ENCODE results near the gene SREBF1. TPM values are rescaled to one million over a fixed set of nuclear protein-coding genes. Genes with fewer than 3 reads are reported as not detected.

Gene SREBF1
- total and polyA plus RNA-seq, 2 of the 4 experiments (the other 2 are of a cell fraction): 3.4 to 20.4 TPM

DNA sequence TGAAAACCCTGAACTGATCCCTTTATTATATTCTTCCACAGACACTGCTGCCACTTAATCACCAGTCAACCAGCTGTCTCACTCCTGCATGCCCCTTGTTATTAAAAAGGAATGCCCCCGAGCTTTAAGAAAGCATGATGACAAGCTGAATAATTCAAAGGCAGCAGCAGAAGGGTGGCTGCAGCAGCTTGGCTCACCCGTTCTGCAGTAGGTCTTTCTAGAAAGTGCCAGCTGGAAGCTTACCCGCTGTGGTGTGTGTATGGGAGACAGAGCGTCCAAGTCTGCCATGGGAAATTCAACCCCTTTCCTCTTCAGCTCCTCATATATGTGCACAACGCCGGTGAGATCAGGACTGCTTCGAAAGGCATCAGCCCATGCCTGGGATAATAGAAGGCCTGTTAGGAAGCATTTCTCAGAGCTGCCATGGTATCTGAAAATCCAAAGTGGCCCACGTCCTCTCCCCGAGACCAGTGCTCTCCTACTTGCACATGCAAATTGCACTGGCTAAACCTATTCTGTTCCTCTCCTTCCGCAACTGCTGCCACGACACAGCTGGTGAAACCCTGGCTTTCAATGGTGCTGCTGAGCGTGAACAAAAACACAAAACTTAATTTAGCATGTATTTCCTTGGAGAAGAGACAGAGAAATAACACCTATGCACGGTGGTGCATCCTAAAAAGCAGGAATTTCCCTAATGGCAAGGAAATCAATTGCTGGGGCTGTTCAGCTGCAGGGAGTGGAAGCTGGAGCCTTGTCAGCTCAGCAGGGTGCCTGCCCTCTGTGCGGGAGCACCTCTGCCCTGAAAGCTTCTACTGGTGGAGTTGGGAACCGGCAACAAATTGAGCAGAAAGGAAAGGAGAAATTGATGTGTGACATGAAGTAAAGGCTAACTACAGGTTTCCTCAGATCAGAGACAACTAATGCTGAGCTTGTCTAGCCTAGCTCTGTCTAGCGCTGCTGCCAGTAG lies 47.9 kb upstream of the SREBF1 start:
- in situ Hi-C loops (cut with MboI; ENCODE audit: low sequenced_read_pairs): loop anchor here (25.0 kb wide), 1 partner anchor 522 kb away; no protein-coding TSS in a partner anchor
- Histone ChIP-seq H2BK20ac (ENCODE audit: low read depth, low read length) (no peak overlapping the region), H3K4me1 (ENCODE audit: control insufficient read depth, insufficient read depth, low read length) (peaks cover 4% of the 10 kb centered on the region; the same call in 1 of the 2 replicates), H4K8ac (ENCODE audit: low read depth in 2 of 2, low read length in 2 of 2) (no peak overlapping the region), H2AFZ (replicated peaks; ENCODE audit: low read length, poor library complexity) (no peak overlapping the region), H3K4ac (ENCODE audit: low read depth, low read length) (no peak overlapping the region), H3K79me1 (ENCODE audit: low read depth in 1 of 2, low read length in 2 of 2) (no peaks in the 10 kb centered on the region; a peak in 2 of 4 replicates), H3K36me3 (ENCODE audit: control insufficient read depth, insufficient read depth, low read length) (peaks cover 30% of the 10 kb centered on the region), H4K5ac (ENCODE audit: low read depth, low read length) (no peak overlapping the region), H2BK5ac (ENCODE audit: low read depth, low read length, poor library complexity, severe bottlenecking) (no peak overlapping the region), H3K9me1 (ENCODE audit: insufficient read depth, low read length) (peaks cover 4% of the 10 kb centered on the region; the same call in 1 of the 2 replicates), H3K23ac (ENCODE audit: low read depth, low read length) (no peak overlapping the region), H3K4me3 (ENCODE audit: insufficient read depth, low read depth, low read length) (no peak overlapping the region), H3K9ac (ENCODE audit: low read depth, low read length) (no peak overlapping the region), H2AK9ac (replicated peaks; ENCODE audit: low read depth, low read length, poor library complexity) (no peak overlapping the region), H2AK5ac (ENCODE audit: low read depth, low read length) (no peak overlapping the region), H3K18ac (ENCODE audit: low read depth, low read length) (no peak overlapping the region), H2BK120ac (ENCODE audit: low read depth, low read length) (no peak overlapping the region), H2BK15ac (ENCODE audit: low read depth, low read length) (no peak overlapping the region), H3K56ac (ENCODE audit: extremely low read depth, insufficient read depth, low read length) (no peak overlapping the region), H3K14ac (replicated peaks; ENCODE audit: low read depth, low read length) (no peak overlapping the region), H4K91ac (ENCODE audit: insufficient read depth, low read depth, low read length) (no peak overlapping the region), H3K9me3 (ENCODE audit: control insufficient read depth, insufficient read depth, low read length) (no peaks in the 10 kb centered on the region), H3K27me3 (ENCODE audit: control insufficient read depth, insufficient read depth, low read length) (no peaks in the 10 kb centered on the region), H4K20me1 (ENCODE audit: insufficient read depth, low read length) (0 out of 2 replicates have a peak, but pooled peaks cover 2% of the 10 kb centered on the region), H3K4me2 (ENCODE audit: low read depth, low read length) (no peak overlapping the region), H3K27ac (ENCODE audit: insufficient read depth, low read length) (no peak overlapping the region)
- dilution Hi-C loops (cut with HindIII; ENCODE audit: low sequenced_read_pairs, unreplicated experiment): no loop called here
- no peak for DNase-seq
- TF ChIP-seq NFE2L2 (IDR thresholded peaks at IDR 0.05; ENCODE audit: low read depth, low read length): no peak
- no peak for TF ChIP-seq RFX5 (IDR thresholded peaks at IDR 0.05; ENCODE audit: low read depth, low read length)
- TF ChIP-seq, protein P1, sequence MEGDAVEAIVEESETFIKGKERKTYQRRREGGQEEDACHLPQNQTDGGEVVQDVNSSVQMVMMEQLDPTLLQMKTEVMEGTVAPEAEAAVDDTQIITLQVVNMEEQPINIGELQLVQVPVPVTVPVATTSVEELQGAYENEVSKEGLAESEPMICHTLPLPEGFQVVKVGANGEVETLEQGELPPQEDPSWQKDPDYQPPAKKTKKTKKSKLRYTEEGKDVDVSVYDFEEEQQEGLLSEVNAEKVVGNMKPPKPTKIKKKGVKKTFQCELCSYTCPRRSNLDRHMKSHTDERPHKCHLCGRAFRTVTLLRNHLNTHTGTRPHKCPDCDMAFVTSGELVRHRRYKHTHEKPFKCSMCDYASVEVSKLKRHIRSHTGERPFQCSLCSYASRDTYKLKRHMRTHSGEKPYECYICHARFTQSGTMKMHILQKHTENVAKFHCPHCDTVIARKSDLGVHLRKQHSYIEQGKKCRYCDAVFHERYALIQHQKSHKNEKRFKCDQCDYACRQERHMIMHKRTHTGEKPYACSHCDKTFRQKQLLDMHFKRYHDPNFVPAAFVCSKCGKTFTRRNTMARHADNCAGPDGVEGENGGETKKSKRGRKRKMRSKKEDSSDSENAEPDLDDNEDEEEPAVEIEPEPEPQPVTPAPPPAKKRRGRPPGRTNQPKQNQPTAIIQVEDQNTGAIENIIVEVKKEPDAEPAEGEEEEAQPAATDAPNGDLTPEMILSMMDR (conservative IDR thresholded peaks at IDR 0.05; ENCODE audit: low read depth, low read length): no peak
- no peak for TF ChIP-seq CEBPB (IDR thresholded peaks at IDR 0.05; ENCODE audit: low read depth, low read length)
- TF ChIP-seq MAZ (IDR thresholded peaks at IDR 0.05; ENCODE audit: borderline replicate concordance, low read depth, low read length): no peak
- ChIA-PET POLR2A (ENCODE audit: unreplicated experiment) (no interaction called here), CTCF (interaction anchor here (1.0 kb wide), 1 partner anchor 37 kb away, joined by 3 read pairs; no protein-coding TSS in a partner anchor)
- 76% methylated on average over 5 of the region's 16 CpGs; no CpG with 5 or more reads in 1 of the 2 experiments for WGBS, 2 experiments (ENCODE audit: extremely low coverage in 2 of 2, insufficient read length in 1 of 2)
- BruUV-seq (replicated peaks): no TSS peak
- intact Hi-C loops (cut with micrococcal nuclease): no loop called here
- no peak for ATAC-seq (ENCODE audit: low read depth)

Data from IMR-90 (cell line).